HG03060 (cell line): ENCODE data around the gene LRRC8C.
"Not testable (repeated sequence)": the region's sequence is repeated elsewhere in the genome, so short reads cannot be mapped to it uniquely, and the experiment has no call there.

Experiments
- ATAC-seq: cut with Tn5 transposase; IDR thresholded peaks from one replicate; pipeline ENCODE4 v1.9.1; 2021; ENCODE audit warnings: low read depth, moderate number of reproducible peaks; ENCODE audit not compliant: unreplicated experiment

The LRRC8C gene

GRCh38 chr1:89607586-89608318, 25.2 kb upstream of the LRRC8C start:
- ATAC-seq = no peak

- ATAC-seq = no peak
Observed at GRCh38 chr1:89608319-89608983, 24.5 kb upstream of the LRRC8C start.

GRCh38 chr1:89608984-89609725, 23.8 kb upstream of the LRRC8C start:
- no peak for ATAC-seq

GRCh38 chr1:89609781-89610456, 23.0 kb upstream of the LRRC8C start:
- ATAC-seq = no peak

GRCh38 chr1:89610457-89611011, 22.4 kb upstream of the LRRC8C start:
- ATAC-seq = no peak

GRCh38 chr1:89611721-89612120, 21.2 kb upstream of the LRRC8C start:
- ATAC-seq = peak; percentile 99

- ATAC-seq = no peak
Observed at GRCh38 chr1:89613928-89614327, 19.0 kb upstream of the LRRC8C start.

GRCh38 chr1:89615676-89616598, 17.0 kb upstream of the LRRC8C start:
- no peak for ATAC-seq

- ATAC-seq = no peak
Observed at GRCh38 chr1:89616844-89617627, 15.9 kb upstream of the LRRC8C start.

- ATAC-seq = no peak
Observed at GRCh38 chr1:89620664-89621063, 12.3 kb upstream of the LRRC8C start.

GRCh38 chr1:89622895-89623294, 10.0 kb upstream of the LRRC8C start:
- no peak for ATAC-seq

- no peak for ATAC-seq
Observed at GRCh38 chr1:89624314-89624713, 8.6 kb upstream of the LRRC8C start.

GRCh38 chr1:89624715-89625323, 8.1 kb upstream of the LRRC8C start:
- no peak for ATAC-seq

GRCh38 chr1:89627596-89627962, 5.3 kb upstream of the LRRC8C start:
- ATAC-seq = no peak

- ATAC-seq = no peak
Observed at GRCh38 chr1:89629146-89629545, 3.8 kb upstream of the LRRC8C start.

GRCh38 chr1:89629600-89629999, 3.3 kb upstream of the LRRC8C start:
- not testable (repeated sequence) for ATAC-seq

GRCh38 chr1:89630048-89630447, 2.9 kb upstream of the LRRC8C start:
- no peak for ATAC-seq

GRCh38 chr1:89631816-89632656, 884 bp upstream of the LRRC8C start:
- ATAC-seq = no peak
